HG03460 (cell line): ENCODE results near the gene TYW1B.
"Not testable (repeated sequence)": the region's sequence is repeated elsewhere in the genome, so short reads cannot be mapped to it uniquely, and the experiment has no call there.

Source experiments
- ATAC-seq: cut with Tn5 transposase; IDR thresholded peaks from one replicate; pipeline ENCODE4 v1.9.1; 2021; ENCODE audit not compliant: unreplicated experiment

TYW1B gene

DNA sequence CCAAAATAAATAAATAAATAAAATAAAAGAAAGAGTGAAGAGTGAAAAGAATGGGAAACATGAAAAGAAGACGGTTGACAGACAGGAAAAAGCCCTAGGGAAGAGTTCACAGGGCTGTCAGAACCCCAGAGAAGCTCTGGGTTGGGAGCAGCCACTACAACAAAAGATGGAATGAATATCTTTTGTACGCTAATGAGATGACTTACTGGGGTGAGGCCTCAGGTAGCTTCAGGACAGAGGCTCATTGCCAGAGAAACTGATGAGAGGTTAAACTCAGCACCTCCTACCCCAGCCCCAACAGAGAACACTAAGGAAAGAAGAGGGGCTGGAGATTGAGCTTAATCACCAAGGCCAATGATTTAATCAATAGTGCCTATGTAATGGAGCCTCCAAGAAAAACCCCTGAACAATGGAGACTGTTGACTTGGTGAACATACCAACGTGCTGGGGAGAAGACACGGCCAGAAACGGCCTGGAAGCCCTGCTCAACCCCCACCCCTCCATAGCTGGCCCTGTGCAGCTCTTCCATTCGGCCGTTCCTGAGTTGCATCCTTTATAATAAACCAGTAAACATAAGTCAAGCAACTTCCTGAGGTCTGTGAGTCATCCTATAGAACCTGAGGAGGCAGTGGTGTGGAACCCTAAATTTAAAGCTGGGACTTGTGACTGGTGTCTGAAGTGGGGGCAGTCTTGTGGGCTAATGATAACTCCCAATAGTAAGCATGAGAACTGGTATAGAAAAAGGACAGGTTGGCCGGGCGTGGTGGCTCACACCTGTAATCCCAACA, 11.4 kb downstream of the TYW1B start:
- not testable (repeated sequence) for ATAC-seq

DNA sequence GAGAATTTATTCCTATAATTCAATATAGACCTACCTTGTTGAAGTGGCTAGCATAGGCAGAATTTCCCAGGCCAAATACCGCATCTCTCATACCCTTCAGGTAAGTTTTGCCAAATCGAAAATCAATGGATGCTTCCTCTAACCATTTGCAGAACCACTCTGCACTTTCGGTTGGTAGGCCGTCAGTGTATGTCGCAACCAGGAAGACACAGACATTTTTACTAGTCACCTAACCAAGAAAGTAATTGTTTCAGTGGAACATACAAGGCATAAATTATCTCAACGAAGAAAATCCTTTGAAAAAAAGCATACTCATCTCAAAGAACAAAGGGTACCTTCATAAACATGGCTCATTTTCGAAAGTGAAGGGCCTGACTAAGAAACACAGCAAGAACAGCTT, 17.6 kb downstream of the TYW1B start:
- ATAC-seq = not testable (repeated sequence)

DNA sequence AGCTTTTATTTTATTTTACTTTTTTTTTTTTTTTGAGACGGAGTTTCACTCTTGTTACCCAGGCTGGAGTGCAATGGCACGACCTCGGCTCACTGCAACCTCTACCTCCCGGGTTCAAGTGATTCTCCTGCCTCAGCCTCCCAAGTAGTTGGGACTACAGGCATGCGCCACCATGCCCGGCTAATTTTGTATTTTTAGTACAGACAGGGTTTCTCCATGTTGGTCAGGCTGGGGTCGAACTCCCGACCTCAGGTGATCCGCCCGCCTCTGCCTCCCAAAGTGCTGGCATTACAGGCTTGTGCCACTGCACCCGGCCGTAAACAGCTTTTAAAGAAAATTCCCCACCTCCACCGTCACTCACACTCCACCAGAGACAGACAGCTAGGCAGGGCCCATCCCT, 19.5 kb downstream of the TYW1B start:
- ATAC-seq = not testable (repeated sequence)

DNA sequence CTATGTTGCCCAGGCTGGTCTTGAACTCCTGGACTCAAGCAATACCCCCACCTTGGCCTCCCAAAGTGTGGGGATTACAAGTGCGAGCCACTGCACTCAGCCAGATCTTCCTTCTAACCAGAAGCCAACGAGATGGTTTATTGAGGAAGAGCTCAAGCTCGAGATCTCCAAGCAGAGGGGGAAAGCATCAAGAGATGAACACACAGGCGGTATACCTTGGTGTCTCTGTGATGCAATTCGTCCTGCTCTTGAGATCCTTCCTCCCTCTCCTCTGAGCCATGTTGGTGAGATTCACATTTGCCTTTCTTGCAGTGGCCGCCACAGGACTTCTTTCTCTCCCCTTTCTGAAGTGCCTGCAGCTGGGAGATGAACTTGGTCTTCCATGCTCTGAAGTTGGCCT, 21.1 kb downstream of the TYW1B start:
- not testable (repeated sequence) for ATAC-seq

DNA sequence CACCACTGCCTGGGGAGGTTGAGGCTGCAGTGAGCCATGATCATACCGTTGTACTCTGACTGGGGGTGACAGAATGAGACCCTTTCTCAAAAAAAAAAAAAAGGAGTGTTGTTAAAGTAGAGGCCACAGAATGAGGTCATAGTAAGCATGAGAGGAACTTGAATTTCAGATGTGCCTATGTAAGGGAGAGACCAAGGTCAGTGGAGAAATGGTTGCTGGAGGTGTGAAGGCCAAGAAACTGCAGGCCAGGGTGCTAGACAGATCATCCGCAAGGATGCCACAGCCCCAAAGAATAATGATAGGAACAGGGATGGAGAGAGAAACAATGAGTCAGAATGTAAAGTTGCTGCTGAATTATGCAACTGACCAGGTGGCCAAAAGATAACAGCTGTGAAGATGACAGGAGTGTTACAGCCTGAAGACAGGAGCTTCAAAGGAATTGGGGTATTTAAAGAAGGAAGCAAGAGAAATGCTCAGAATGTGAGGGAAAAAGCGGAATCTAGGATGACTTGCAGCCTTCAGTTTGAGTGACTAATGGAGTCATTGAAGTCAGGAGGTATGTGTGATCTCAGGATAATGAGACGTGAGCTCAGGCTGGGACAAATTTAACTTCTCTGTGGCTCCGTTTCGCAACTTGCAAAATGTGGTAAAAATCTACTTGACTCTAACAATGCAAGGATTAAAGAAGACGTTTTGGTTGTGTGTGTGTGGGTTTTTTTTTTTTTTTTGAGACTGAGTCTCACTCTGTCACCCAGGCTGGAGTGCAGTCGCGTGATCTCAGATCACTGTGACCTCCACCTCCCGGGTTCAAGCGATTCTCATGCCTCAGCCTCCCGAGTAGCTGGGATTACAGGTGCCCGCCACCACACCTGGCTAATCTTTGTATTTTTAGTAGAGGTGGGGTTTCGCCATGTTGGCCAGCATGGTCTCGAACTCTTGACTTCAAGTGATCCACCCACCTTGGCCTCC, 22.2 kb downstream of the TYW1B start:
- ATAC-seq = no peak

DNA sequence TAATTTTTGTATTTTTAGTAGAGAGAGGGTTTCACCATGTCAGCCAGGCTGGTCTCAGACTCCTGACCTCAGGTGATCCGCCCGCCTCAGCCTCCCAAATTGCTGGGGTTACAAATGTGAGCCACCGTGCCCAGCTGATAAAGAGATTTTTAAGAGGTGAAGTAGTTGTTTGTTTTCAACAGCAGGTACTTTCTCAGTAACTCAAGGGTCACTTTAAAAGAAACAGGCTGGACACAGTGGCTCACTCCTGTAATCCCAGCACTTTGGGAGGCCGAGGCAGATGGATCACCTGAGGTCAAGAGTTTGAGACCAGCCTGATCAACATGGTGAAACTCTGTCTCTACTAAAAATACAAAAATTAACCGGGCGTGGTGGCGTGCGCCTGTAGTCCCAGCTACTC, 24.2 kb downstream of the TYW1B start:
- not testable (repeated sequence) for ATAC-seq

DNA sequence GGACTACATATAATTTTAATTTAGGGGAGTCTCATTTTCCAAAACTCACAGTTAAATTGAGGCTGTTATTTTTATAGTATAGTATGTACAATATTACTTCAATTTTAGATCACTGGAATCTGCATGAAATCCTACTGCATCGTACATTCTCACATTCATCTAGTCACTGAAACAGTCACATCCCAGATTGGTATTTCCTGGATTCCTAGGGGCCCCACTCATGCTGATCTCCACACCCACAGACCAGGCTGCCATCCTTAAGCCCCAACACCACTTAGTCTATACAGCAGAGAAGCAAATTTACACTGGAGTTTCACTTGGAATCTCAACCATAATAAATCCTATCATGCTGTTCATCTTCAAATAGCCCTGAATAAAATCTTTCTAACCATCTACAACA, 26.4 kb downstream of the TYW1B start:
- ATAC-seq = not testable (repeated sequence)

DNA sequence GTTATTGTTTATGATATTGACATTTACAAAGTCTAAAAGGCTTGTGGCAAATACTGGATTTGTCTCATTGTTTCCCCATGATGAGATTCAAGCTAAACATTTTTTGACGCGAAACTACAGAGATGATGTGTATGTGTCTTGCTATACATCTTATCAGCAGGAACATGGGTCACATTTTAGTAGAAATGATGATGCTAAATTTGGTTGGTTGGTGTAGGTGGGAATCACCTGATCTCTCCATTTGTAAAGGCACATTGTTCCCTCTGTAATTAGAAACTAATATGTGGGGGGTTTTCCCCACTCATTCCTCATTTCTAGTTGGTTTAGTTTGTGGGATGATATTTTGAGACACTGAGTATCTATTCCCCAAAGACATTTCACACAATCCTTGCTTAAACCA, 32.6 kb downstream of the TYW1B start:
- not testable (repeated sequence) for ATAC-seq

DNA sequence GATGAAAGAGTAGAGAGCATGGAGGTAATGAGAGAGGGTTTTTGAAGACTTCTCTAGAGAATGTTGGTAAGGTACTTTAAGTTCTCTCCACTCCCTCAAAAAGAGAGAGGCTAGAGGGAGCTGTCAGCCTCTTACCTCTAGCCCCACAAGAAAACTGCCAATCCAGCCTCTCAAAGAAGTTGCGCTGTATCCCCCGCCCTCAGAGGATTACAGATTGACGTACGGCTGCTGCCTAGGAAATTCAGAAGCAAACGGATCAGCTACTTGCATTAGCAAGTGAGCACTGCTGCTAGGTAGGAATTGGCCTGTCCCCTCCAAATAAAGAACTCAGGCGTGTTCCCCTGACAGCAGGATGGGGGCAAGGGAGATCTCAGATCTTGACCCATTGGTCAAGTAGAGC, 34.2 kb downstream of the TYW1B start:
- no peak for ATAC-seq

DNA sequence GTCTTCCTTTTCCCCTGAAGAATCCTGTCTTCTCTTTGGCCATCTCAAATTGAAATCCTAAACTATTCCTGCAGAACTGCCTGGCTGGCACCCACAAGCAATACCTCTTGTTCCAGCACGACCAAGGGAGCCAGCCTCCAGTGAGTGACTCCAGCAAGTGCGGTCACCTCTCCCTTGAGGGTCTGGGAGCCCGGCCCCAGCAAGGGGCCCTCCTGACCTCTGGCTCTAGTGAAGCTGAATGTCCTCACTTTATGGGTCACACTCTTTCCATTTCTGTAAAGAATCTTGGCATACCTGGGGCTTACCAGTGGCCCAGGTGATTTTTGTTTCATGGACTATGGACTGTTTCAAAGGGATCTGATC, 37.3 kb downstream of the TYW1B start:
- ATAC-seq = not testable (repeated sequence)

DNA sequence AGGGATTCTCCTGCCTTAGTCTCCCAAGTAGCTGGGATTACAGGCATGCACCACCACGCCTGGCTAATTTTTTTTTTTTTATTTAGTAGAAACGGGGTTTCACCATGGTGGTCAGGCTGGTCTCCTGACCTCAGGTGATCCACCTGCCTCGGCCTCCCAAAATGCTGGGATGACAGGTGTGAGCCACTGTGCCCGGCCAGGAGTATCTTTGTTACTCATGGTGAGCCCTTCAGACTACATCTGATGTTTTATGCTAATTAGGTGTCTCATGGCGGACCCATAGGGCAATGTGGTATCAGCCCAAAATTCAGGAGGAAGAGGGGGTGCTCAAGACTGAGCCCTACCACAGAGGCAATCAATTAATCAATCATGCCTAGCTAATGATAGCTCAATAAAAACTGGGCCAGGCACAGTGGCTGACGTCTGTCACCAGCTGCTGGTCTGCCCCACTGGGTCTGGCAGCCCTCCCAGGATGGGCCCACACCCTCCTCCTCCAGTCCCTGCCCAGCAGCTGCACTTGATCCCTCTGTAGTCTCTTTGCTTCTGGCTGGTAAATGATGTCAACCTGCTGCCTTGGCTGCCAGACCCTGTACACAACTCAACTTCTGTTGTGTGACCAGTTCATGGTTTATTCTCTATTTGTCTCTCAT, 37.8 kb downstream of the TYW1B start:
- ATAC-seq = not testable (repeated sequence)

DNA sequence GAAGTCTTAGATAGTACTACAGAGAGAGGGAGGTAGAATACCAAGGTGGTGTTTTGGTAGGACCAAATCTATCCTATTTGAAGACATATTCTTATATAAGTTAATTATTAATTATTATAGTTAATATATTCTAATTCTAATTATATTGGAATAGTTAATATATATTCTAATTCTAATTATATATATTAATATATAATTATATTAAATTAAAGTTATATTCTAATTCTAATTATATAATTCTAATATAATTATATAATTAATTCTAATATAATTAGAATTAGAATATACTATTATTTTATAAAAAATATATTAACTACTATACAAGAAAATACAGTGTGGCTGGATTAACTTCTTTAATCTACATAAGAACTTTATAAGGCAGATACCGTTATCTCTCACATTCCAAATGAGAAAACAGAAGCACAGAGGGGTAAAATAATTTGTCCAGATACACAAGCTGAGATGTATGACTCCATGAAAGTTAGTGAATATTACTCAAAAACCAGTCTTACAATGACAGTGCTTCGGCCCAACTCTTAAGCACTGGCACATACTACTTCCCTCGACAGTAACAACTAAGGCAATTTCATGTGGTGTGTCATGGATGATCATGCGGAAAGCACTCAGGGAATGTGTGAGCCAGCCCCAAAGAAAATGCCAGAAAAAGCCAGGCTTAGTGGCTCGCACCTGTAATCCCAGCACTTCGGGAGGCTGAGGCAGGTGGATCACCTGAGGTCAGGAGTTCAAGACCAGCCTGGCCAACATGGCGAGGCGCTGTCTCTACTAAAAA, 42.6 kb downstream of the TYW1B start:
- ATAC-seq = no peak

DNA sequence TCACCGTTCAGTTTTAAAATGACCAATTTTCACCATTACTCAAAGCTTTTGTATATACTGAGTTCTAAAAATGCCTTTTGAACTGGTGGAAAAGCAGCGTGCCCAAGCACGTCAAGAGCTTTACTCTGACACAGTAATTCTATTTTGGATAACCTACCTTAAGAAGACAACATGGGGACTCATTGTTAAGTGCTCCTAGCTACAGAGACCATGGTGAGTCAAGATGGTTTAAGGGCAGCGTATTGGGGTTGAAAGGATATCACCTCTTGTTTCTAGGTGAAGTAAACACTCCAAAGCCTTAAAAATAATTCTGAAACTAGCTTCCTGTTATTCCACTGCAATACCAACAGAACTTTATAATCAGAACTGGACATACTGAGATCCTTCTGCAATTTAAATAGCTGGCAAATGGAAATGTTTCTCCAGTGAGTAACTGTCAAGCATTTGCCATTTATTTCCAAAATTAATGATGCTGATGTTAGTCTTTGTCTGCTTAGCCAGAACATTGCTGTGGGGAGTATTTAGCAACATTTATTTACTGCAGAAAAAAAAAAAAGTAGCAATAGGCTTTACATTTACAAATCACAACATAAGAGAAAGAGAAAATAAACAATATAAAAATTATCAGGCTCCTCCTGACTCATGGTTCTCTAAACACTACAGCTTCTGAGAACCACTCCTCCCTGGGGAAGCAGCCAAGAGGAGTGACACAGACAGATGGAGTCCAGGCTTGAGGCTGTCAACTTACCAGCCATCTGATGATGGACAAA, 44.2 kb downstream of the TYW1B start:
- ATAC-seq = not testable (repeated sequence)

DNA sequence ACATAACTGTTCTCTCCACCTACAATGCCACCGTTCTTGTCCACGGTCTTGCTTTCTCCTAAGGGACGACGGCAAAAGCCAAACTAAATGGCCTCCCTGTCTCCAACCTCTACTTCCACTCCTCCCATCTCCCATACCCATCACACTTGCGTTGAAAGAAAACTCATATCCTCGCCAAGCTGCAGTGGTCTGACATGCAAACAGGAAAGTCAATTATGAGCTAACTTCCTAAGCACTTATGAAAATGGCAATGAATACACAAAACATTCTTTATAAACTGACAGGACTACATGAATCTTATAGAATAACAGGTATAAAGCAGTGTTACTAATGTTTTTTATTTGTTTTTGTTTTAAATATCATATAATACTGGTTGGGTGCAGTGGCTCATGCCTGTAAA, 46.4 kb downstream of the TYW1B start:
- ATAC-seq = no peak

DNA sequence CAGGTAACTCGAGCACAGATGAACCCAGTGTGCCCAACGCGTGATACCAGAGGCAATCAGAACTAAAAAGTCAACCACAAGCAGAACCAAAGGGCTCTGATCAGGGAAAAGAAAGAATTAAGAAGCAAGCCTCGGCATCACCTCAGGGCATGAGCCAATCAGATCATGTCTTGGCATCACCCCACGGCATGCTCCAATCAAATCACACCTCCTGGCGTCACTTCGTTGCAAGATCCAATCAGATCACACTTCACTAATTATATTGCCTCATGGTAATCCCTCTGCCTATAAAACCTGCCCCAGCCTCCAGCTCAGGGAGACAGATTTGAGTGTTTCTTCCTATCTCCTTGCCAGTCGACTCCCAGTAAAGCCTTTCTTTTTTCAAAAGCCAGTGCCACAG, 46.8 kb downstream of the TYW1B start:
- ATAC-seq = no peak

DNA sequence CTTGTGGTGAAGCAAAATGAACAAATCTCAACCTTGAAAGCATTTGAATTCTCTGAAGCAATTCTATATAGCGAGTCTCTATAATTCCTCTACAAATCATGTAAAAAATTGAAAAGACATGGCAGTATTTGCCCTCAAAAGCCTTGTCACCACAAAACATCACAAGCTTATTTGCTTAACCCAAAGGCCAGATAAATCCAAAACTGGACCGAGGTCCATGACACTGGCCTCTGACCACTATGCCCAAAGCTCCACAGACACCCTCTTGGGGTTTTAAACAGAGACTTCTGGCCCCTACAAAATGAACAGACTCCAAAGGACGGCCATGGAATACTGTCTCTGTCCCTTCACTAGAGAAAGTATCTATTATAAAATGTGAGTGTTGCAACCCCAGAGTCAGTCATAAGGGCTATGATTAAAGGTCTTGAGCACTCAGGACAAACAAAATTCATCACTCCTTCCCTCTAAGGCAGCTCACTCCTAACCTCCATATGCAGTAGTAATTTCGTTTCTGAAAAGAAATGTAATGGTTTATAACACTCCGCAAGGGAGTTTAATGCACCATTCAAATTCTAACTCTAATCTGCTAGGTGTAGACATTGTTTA, 47.6 kb downstream of the TYW1B start:
- ATAC-seq = not testable (repeated sequence)

DNA sequence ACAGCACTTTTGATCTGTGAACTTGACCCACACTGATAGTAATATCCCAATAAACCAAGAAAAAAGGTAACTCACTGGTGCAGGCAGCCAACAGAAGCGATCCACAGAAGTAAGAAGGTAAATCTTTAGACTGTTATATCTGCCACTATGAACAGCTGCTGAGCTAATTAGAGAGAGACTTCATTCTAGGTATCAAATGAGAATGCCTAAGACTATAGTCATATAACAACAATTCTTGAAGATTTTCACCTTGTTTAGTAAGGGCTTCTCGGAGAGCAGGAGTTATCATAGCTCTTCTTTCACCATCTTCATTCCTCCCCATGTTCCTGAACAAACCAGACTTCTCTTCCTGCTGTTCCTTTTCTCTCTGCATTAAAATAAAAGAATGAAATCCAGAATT, 50.8 kb downstream of the TYW1B start:
- not testable (repeated sequence) for ATAC-seq

DNA sequence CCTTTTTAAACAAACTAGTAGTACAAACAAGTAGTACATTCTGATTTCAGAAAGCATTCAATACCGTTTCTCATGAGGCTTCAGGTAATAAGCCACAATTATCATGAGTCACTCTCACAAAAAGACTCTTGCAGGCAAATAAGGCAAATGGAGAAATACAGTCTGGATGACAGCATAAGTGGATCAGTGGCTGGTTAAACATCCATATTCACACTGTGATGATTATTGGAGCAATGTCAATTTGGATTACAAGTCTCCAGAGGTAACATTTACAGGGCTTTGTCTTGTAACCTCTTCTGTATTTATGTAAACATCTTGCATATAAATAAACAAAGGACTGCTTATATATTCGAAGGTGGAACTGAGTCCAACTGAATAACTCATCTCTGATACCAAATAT, 55.4 kb downstream of the TYW1B start:
- not testable (repeated sequence) for ATAC-seq

DNA sequence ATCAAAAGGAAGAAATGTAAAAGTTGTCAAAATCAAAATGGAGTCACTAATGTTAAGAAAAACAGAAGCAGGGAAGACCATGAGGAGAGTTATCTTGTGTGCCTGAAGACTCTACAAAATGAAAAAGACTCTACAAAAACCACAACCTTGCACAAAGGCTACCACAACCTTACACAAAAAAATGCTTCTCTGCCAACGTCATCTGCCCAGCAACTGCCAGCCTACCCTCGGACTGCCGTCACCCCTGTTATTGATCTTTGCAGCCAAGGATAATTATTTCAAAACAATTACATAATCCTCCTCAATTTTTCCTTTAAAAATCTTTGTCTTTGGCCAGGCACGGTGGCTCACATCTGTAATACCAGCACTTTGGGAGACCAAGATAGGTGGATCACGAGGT, 61.0 kb downstream of the TYW1B start:
- not testable (repeated sequence) for ATAC-seq
